Osteoblast (primary cell): Measurements from ENCODE around the gene KAT6B. TPM values are rescaled to one million over a fixed set of nuclear protein-coding genes. Genes with fewer than 3 reads are reported as not detected.

ENCODE experiments used
- DNase-seq: peaks from one replicate; pipeline ENCODE4 v3.0.0; 2011; ENCODE audit warnings: low spot score, mixed read lengths; ENCODE audit not compliant: insufficient read length; ENCODE audit errors: missing footprints
- H2AFZ ChIP-seq: 2 replicates; pipeline ENCODE4 v1.6.0; 2011; ENCODE audit warnings: mild to moderate bottlenecking, low read length
- H3K27ac ChIP-seq: 2 replicates; pipeline ENCODE4 v1.5.1; 2011; ENCODE audit warnings: mild to moderate bottlenecking, low read depth, low read length, moderate library complexity
- H3K27me3 ChIP-seq: 2 replicates; pipeline ENCODE4 v1.6.0; 2012; ENCODE audit warnings: mild to moderate bottlenecking, control low read depth, inconsistent platforms, low read length, moderate library complexity; ENCODE audit not compliant: insufficient read depth
- H3K36me3 ChIP-seq: 2 replicates; pipeline ENCODE4 v1.5.1; 2011; ENCODE audit warnings: mild to moderate bottlenecking, low read length, control low read depth, moderate library complexity; ENCODE audit not compliant: insufficient read depth
- H3K4me1 ChIP-seq: 2 replicates; pipeline ENCODE4 v1.5.1; 2011; ENCODE audit warnings: mild to moderate bottlenecking, low read length, control low read depth, moderate library complexity; ENCODE audit not compliant: insufficient read depth
- H3K4me2 ChIP-seq: 2 replicates; pipeline ENCODE4 v1.6.0; 2011; ENCODE audit warnings: mild to moderate bottlenecking, low read length; ENCODE audit not compliant: insufficient read depth
- H3K4me3 ChIP-seq: fragments of 200-600 bp; sonication (generic); 3 replicates; pipeline ENCODE4 v1.5.1; 2012; ENCODE audit warnings: mild to moderate bottlenecking, low read length, inconsistent platforms; ENCODE audit not compliant: insufficient read depth
- H3K79me2 ChIP-seq: 2 replicates; pipeline ENCODE4 v1.6.0; 2012; ENCODE audit warnings: mild to moderate bottlenecking, low read length, control low read depth, inconsistent platforms; ENCODE audit not compliant: insufficient read depth
- H3K9me3 ChIP-seq: 2 replicates; pipeline ENCODE4 v1.5.1; 2011; ENCODE audit warnings: low read depth, low read length, control low read depth
- H4K20me1 ChIP-seq: 2 replicates; pipeline ENCODE4 v1.6.0; 2012; ENCODE audit warnings: mild to moderate bottlenecking, low read length, control low read depth; ENCODE audit not compliant: insufficient read depth
- total RNA-seq: library from RNA; depleted of rRNA; stranded (reverse); fragments of >200 nt; gene quantifications from 2 replicates; pipeline ENCODE4 v1.2.3, GENCODE V29; 2012
- TF ChIP-seq, protein P1 (sequence below): IDR thresholded peaks from 2 replicates; pipeline ENCODE4 v1.5.1; 2011; ENCODE audit warnings: mild to moderate bottlenecking, low read depth, low read length, moderate library complexity; ENCODE audit errors: extremely low read depth

KAT6B gene
- total RNA-seq, 1 donor = 24.6 TPM

DNA sequence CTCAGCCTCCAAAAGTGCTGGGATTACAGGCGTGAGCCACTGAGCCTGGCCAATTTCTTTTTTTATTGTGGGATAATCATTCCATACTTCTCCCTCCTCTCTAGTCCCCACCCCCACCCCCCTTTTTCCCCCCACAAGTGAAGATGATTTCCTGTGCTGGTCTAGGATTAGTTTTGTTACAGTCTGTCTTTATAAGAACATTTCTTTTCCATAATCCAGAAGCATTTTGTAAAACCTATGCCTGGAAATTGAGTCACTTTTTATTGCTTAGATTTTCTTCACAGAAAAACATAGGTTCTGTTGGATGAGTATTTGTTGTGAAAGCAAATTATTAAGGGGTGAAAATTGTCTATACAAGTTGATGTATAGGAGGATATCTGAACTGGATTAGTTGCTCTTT lies 98.9 kb downstream of the KAT6B start:
- peaks cover 55% of the 10 kb centered on the region for H3K79me2 ChIP-seq
- no peak overlapping the region for H2AFZ ChIP-seq
- peaks cover 59% of the 10 kb centered on the region for H3K4me1 ChIP-seq
- no peaks in the 10 kb centered on the region for H3K9me3 ChIP-seq
- H3K36me3 ChIP-seq = no peaks in the 10 kb centered on the region
- no peaks in the 10 kb centered on the region for H3K27me3 ChIP-seq
- peak overlapping the region; percentile 77 for H3K4me2 ChIP-seq
- TF ChIP-seq, protein P1, sequence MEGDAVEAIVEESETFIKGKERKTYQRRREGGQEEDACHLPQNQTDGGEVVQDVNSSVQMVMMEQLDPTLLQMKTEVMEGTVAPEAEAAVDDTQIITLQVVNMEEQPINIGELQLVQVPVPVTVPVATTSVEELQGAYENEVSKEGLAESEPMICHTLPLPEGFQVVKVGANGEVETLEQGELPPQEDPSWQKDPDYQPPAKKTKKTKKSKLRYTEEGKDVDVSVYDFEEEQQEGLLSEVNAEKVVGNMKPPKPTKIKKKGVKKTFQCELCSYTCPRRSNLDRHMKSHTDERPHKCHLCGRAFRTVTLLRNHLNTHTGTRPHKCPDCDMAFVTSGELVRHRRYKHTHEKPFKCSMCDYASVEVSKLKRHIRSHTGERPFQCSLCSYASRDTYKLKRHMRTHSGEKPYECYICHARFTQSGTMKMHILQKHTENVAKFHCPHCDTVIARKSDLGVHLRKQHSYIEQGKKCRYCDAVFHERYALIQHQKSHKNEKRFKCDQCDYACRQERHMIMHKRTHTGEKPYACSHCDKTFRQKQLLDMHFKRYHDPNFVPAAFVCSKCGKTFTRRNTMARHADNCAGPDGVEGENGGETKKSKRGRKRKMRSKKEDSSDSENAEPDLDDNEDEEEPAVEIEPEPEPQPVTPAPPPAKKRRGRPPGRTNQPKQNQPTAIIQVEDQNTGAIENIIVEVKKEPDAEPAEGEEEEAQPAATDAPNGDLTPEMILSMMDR = no peak
- no peak overlapping the region for H3K4me3 ChIP-seq
- no peaks in the 10 kb centered on the region for H4K20me1 ChIP-seq
- peak overlapping the region; percentile 80 for H3K27ac ChIP-seq
- DNase-seq = no peak

DNA sequence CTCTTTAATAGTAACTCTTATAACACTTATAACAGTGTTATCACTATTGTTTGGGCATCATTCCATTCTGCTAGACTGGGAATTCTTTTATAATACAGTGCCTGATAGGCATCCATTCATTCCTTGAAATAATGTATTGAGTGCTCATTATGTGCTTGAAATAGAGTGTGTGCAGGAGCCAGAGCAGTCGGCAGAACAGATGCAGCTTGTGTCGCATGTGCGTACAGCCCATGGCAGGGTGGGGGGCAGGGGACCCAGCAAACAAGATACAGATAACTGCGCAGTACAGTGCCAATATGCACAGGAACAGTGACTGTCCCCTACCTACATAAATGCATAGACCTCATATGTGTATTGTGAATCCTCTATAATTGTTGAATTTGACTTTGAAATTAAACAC lies 99.3 kb downstream of the KAT6B start:
- no peaks in the 10 kb centered on the region for H3K27me3 ChIP-seq
- no peak overlapping the region for H2AFZ ChIP-seq
- H3K27ac ChIP-seq = no peak overlapping the region
- H4K20me1 ChIP-seq = no peaks in the 10 kb centered on the region
- no peaks in the 10 kb centered on the region for H3K9me3 ChIP-seq
- no peaks in the 10 kb centered on the region for H3K36me3 ChIP-seq
- H3K4me1 ChIP-seq = peaks cover 59% of the 10 kb centered on the region
- H3K4me3 ChIP-seq = no peak overlapping the region
- no peak for DNase-seq
- H3K4me2 ChIP-seq = no peak overlapping the region
- TF ChIP-seq, protein P1 = no peak
- peaks cover 54% of the 10 kb centered on the region for H3K79me2 ChIP-seq

DNA sequence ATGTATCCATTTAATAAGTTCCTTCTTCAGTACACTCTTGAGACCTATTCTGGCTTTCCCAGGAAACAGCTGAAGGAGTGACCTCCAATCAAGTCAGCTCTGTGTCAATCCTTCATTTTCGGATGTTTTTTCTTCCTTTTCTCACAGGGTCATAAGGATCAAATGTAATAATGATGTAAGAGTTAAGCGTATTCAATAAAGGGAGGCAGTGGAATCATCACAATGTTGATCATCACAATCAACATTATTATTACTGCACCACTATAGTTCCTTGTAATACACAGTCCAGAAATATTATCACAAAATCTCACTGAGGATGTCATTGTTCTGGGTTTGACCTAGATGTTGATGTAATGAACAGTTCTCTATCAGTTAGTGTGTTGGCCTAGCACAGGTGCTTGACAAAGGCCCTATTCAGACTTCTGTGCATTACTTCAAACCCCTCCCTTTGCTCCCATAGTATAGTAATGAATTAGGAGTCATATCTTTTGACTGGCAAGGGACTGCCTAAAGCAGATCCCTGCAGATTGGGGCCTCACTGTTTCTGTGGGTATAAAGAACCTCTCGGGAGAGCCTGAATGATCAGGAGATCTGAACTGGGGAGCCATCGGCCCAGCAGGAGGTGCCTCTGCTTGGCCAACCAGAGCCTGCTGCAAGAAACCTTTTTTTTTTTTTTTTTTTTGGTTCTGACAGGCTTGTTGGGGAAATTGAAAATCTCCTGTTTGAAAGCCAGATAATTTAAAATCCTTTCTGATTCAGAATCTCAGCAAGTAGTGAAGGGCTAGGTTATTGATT lies 100.6 kb downstream of the KAT6B start:
- H3K9me3 ChIP-seq = no peaks in the 10 kb centered on the region
- H3K4me1 ChIP-seq = peaks cover 59% of the 10 kb centered on the region
- DNase-seq = no peak
- no peak overlapping the region for H3K4me3 ChIP-seq
- H3K4me2 ChIP-seq = no peak overlapping the region
- TF ChIP-seq, protein P1 = no peak
- no peaks in the 10 kb centered on the region for H3K27me3 ChIP-seq
- no peak overlapping the region for H2AFZ ChIP-seq
- H3K79me2 ChIP-seq = peaks cover 53% of the 10 kb centered on the region
- no peaks in the 10 kb centered on the region for H4K20me1 ChIP-seq
- no peaks in the 10 kb centered on the region for H3K36me3 ChIP-seq
- no peak overlapping the region for H3K27ac ChIP-seq

DNA sequence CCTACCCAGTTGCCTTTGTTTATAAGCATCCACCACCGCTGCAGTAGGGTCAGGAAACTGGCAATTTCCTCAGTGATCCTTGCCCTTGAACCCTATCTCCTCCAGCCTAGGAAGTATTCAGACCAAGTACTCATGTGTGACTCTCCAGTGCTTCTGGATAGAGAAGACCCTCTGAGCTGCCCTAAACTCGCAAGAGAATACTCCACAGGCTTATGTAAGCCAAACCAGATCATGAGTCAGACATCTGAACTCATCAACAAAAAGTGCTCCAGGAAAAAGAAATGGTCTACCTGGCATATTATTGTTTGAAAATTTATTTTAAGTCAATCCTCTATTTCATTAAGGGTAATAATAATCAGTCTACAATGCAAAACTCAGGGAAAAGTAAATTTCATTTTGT lies 101.3 kb downstream of the KAT6B start:
- Histone ChIP-seq H3K4me2 (no peak overlapping the region), H3K4me1 (peaks cover 55% of the 10 kb centered on the region), H3K4me3 (no peak overlapping the region), H3K79me2 (peaks cover 53% of the 10 kb centered on the region), H2AFZ (no peak overlapping the region), H3K36me3 (no peaks in the 10 kb centered on the region), H3K9me3 (no peaks in the 10 kb centered on the region), H4K20me1 (peaks cover 4% of the 10 kb centered on the region), H3K27me3 (no peaks in the 10 kb centered on the region), H3K27ac (no peak overlapping the region)
- TF ChIP-seq, protein P1 = no peak
- DNase-seq = no peak
